K562 (cell line): Measurements from ENCODE around the gene PRCC. TPM values are rescaled to one million over a fixed set of nuclear protein-coding genes. Genes with fewer than 3 reads are reported as not detected.

Source experiments
- ATF1 ChIP-seq, 2 experiments: fragments of 450-650 bp in 1 of 2; IDR thresholded peaks; 2 replicates each; pipeline ENCODE4 v1.6.1; 2016; ENCODE audit warnings: missing compliant biosample characterization in 1 of 2, missing genetic modification characterization in 1 of 2
- CBX2 ChIP-seq: fragments of 200-600 bp; sonication (generic); IDR thresholded peaks from one replicate; pipeline ENCODE4 v1.6.1; 2012; ENCODE audit warnings: mild to moderate bottlenecking, low read length, inconsistent platforms; ENCODE audit not compliant: insufficient read depth, poor library complexity, severe bottlenecking
- CEBPZ ChIP-seq: fragments of 150-350 bp; IDR thresholded peaks from 2 replicates; pipeline ENCODE4 v1.6.1; 2014; ENCODE audit warnings: low read depth, mild to moderate bottlenecking, low read length, borderline replicate concordance
- CREM ChIP-seq: IDR thresholded peaks from 2 replicates; pipeline ENCODE4 v1.6.1; 2014; ENCODE audit warnings: antibody characterized with exemption, low read depth
- CSDE1 ChIP-seq, 2 experiments: fragments of 450-650 bp; IDR thresholded peaks; 2 replicates each; pipeline ENCODE4 v1.6.1; 2016; ENCODE audit warnings: mild to moderate bottlenecking in 1 of 2
- E2F5 ChIP-seq: sonication (generic); formaldehyde crosslinking; IDR thresholded peaks from 2 replicates; pipeline ENCODE4 v1.8.0; 2022; ENCODE audit warnings: mild to moderate bottlenecking, missing genetic modification reagents
- ESRRA ChIP-seq: fragments of 450-650 bp; IDR thresholded peaks from 2 replicates; pipeline ENCODE4 v1.6.1; 2014; ENCODE audit warnings: low read depth, mild to moderate bottlenecking, moderate library complexity, borderline replicate concordance
- GABPB1 ChIP-seq: sonication (generic); formaldehyde crosslinking; IDR thresholded peaks from 2 replicates; pipeline ENCODE4 v1.8.0; 2022; ENCODE audit warnings: mild to moderate bottlenecking, missing genetic modification reagents
- HMGXB4 ChIP-seq: sonication (generic); formaldehyde crosslinking; IDR thresholded peaks from 2 replicates; pipeline ENCODE4 v1.8.1; 2023; ENCODE audit warnings: mild to moderate bottlenecking, missing genetic modification reagents
- HNRNPK ChIP-seq: fragments of 200-400 bp; formaldehyde crosslinking; IDR thresholded peaks from one replicate; pipeline ENCODE4 v1.6.1; 2018; ENCODE audit warnings: mild to moderate bottlenecking, low read depth, low read length; ENCODE audit not compliant: poor library complexity, severe bottlenecking
- KAT8 ChIP-seq: fragments of 450-650 bp; IDR thresholded peaks from 2 replicates; pipeline ENCODE4 v1.6.1; 2016; ENCODE audit warnings: low read depth, mild to moderate bottlenecking
- MITF ChIP-seq: IDR thresholded peaks from 2 replicates; pipeline ENCODE4 v1.6.1; 2014; ENCODE audit warnings: antibody characterized with exemption
- NUFIP1 ChIP-seq: fragments of 450-650 bp; IDR thresholded peaks from 2 replicates; pipeline ENCODE4 v1.6.1; 2018; ENCODE audit not compliant: partially characterized antibody
- PATZ1 ChIP-seq: fragments of 250-450 bp; sonication (Bioruptor Pico); IDR thresholded peaks from 2 replicates; pipeline ENCODE4 v1.5.0; 2020; ENCODE audit warnings: mild to moderate bottlenecking, borderline replicate concordance
- RBM25 ChIP-seq: fragments of 200-400 bp; formaldehyde crosslinking; IDR thresholded peaks from 2 replicates; pipeline ENCODE4 v1.6.1; 2018; ENCODE audit warnings: low read length, low read depth, moderate library complexity; ENCODE audit not compliant: severe bottlenecking
- STAG1 ChIP-seq: sonication (generic); formaldehyde crosslinking; IDR thresholded peaks from 2 replicates; pipeline ENCODE4 v1.5.0; 2020; ENCODE audit warnings: missing genetic modification reagents, borderline replicate concordance
- ZNF668 ChIP-seq: fragments of 250-450 bp; sonication (Bioruptor Pico); IDR thresholded peaks from 2 replicates; pipeline ENCODE4 v1.8.0; 2022; ENCODE audit warnings: mild to moderate bottlenecking, inconsistent platforms
- polyA plus RNA-seq, 8 experiments: library from polyadenylated mRNA; depleted of rRNA in 4 of 8; stranded (reverse) in 5 of 8; unstranded in 3 of 8; fragments of >200 nt; fragmentation: Nextera tagmentation in 2 of 8; fragmentation: Illumina TruSeq in 1 of 8; extraction: Ambion mirVana in 2 of 8; extraction: Trizol in 1 of 8; gene quantifications; 2 replicates each; pipeline versions ENCODE4 v1.2.1 to v1.2.3, GENCODE V29; 2011 to 2014; ENCODE audit warnings: inconsistent platforms in 1 of 8, missing spikeins in 1 of 8
- total RNA-seq, 7 experiments: library from RNA; depleted of rRNA in 6 of 7; stranded (reverse); fragments of >200 nt in 6 of 7; fragmentation: Illumina TruSeq in 2 of 7; extraction: Trizol in 2 of 7; gene quantifications; 2 replicates each; pipeline versions ENCODE4 v1.2.1 to v1.2.3, GENCODE V29; 2011 to 2021; ENCODE audit warnings: low replicate concordance in 1 of 7

The PRCC gene
- total and polyA plus RNA-seq, 9 of the 15 experiments (the other 6 are each of a cell fraction or from before 2014, with no cell fraction given), result 23.9 to 201 (median 41.1) TPM

- TF ChIP-seq NUFIP1 (no peak), MITF (no peak), GABPB1 (CRISPR knock-in tag) (no peak), E2F5 (CRISPR knock-in tag) (no peak), CSDE1 (IDR thresholded peaks at IDR 0.05) (no peak; a peak in 1 of 4 replicates), STAG1 (CRISPR knock-in tag) (no peak), KAT8 (no peak), RBM25 (no peak), ESRRA (no peak), CBX2 (no peak), CEBPZ (no peak), HNRNPK (no peak), PATZ1 (CRISPR knock-in tag) (no peak), ZNF668 (CRISPR knock-in tag) (no peak), HMGXB4 (no peak), CREM (peak; percentile 37), ATF1 (CRISPR knock-in tag; IDR thresholded peaks at IDR 0.05) (no peak), ATF1 (tag; IDR thresholded peaks at IDR 0.05) (no peak)
These were observed 20.4 kb upstream of the PRCC start (continued) for GRCh38 chr1:156746728-156747631.
